ENCODE results near the gene CDH15.
A peak's percentile ranks its signal among the peaks of the same experiment; 100 is the strongest.

CDH15 gene, protein sequence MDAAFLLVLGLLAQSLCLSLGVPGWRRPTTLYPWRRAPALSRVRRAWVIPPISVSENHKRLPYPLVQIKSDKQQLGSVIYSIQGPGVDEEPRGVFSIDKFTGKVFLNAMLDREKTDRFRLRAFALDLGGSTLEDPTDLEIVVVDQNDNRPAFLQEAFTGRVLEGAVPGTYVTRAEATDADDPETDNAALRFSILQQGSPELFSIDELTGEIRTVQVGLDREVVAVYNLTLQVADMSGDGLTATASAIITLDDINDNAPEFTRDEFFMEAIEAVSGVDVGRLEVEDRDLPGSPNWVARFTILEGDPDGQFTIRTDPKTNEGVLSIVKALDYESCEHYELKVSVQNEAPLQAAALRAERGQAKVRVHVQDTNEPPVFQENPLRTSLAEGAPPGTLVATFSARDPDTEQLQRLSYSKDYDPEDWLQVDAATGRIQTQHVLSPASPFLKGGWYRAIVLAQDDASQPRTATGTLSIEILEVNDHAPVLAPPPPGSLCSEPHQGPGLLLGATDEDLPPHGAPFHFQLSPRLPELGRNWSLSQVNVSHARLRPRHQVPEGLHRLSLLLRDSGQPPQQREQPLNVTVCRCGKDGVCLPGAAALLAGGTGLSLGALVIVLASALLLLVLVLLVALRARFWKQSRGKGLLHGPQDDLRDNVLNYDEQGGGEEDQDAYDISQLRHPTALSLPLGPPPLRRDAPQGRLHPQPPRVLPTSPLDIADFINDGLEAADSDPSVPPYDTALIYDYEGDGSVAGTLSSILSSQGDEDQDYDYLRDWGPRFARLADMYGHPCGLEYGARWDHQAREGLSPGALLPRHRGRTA

DNA sequence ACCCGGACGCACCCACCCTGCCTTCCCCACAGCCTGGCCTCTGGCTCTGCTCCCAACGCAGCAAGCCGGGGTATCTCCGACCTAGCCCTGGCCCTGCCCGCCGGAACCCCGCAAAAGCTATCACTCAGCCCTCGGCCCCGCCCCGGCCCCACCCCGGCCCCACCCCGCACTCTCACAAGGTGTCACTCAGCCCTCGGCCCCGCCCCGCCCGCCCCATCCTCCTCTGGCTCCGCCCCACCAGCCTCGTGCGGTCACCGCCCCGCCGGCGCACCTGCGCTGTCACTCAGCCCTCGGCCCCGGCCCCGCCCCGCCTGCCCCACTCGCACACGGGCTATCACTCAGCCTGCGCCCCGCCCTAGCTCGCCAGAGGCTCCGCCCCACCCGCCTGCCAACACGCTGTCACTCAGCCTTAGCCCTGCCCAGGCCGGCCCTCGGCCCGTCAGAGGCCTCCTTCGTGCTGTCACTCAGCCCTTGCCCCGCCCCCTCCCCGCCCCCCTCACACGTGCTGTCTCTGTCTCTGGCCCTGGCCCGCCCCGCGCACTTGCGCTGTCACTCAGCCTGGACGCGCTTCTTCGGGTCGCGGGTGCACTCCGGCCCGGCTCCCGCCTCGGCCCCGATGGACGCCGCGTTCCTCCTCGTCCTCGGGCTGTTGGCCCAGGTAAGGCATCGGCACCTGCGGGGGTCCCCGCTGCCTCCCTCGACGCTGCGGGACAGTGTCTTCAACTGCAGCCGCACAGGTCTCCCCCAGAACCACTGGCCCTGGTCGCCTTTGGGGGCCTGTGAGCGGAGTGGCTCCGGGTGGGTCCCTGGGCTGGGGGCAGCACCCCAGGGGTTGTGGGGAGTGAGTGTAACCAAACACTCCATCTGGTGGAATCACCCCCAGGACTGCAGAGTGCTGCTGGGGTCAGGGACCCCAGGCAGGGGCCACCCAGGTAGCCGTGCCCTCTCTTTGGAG, at the start of gene CDH15:
CDH15 (plus strand) TSS at position 533 of the 955 bp plus-strand sequence; CDS start at position 617, 84 bp downstream.
- H3K4me3 ChIP-seq (ENCODE audit: insufficient read length, low read depth): peak within 1 kb of the TSS; percentile 45
- no peaks in the 10 kb centered on the region for H3K36me3 ChIP-seq (ENCODE audit: insufficient read depth, insufficient read length, low read length)
- H3K9ac ChIP-seq (ENCODE audit: insufficient read length, low read depth): peak within 1 kb of the TSS; percentile 62
- peak; percentile 98 for DNase-seq (ENCODE audit: low read depth, low spot score)
- no peaks in the 10 kb centered on the region for H3K9me3 ChIP-seq (ENCODE audit: insufficient read depth, low read length)
- peaks cover 53% of the 10 kb centered on the region for H3K4me1 ChIP-seq (ENCODE audit: insufficient read depth, insufficient read length)
- TF ChIP-seq YY1 (IDR thresholded peaks at IDR 0.05; ENCODE audit: insufficient read depth, insufficient read length) (no peak), ZNF274 (IDR thresholded peaks at IDR 0.05; ENCODE audit: low read depth, low read length) (no peak), SUZ12 (IDR thresholded peaks at IDR 0.05; ENCODE audit: extremely low read depth, insufficient read depth, insufficient read length) (no peak)
- H3K27me3 ChIP-seq (ENCODE audit: insufficient read depth, insufficient read length): peaks cover 27% of the 10 kb centered on the region

DNA sequence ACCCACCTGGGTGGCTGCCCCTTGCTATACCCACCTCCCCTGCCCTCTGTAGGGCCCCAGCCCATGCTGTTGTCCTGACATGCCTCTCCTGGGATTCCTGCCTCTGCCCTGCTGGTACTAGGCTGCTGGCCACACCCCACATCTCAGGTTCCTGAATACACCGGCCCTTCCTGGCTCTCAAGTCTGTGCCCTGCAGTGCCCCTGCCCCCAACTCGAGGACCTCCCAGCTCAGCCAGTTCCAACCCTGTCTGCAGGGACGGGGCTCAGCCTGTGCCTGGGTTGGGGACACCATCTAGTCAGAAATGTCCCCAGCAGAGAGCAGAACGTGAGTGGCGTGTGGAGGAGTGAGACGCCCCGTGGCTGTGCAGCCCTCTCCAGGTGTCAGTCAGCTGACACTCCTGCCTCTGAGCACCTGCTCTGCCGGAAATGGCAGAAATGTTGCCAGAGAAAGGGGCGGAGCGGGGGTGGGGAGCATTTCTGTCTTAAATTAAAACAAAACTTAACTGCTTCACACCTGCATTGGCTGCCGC, 49.2 kb upstream of the CDH15 start:
- no peak overlapping the region for H3K9ac ChIP-seq (ENCODE audit: insufficient read length, low read depth)
- TF ChIP-seq YY1 (IDR thresholded peaks at IDR 0.05; ENCODE audit: insufficient read depth, insufficient read length) (no peak), ZNF274 (IDR thresholded peaks at IDR 0.05; ENCODE audit: low read depth, low read length) (no peak), SUZ12 (IDR thresholded peaks at IDR 0.05; ENCODE audit: extremely low read depth, insufficient read depth, insufficient read length) (no peak)
- H3K36me3 ChIP-seq (ENCODE audit: insufficient read depth, insufficient read length, low read length): peaks cover 75% of the 10 kb centered on the region
- no peaks in the 10 kb centered on the region for H3K27me3 ChIP-seq (ENCODE audit: insufficient read depth, insufficient read length)
- H3K4me3 ChIP-seq (ENCODE audit: insufficient read length, low read depth): no peak overlapping the region
- H3K4me1 ChIP-seq (ENCODE audit: insufficient read depth, insufficient read length): peaks cover 5% of the 10 kb centered on the region
- H3K9me3 ChIP-seq (ENCODE audit: insufficient read depth, low read length): 0 out of 2 replicates have a peak, but pooled peaks cover 5% of the 10 kb centered on the region
- DNase-seq (ENCODE audit: low read depth, low spot score): no peak

DNA sequence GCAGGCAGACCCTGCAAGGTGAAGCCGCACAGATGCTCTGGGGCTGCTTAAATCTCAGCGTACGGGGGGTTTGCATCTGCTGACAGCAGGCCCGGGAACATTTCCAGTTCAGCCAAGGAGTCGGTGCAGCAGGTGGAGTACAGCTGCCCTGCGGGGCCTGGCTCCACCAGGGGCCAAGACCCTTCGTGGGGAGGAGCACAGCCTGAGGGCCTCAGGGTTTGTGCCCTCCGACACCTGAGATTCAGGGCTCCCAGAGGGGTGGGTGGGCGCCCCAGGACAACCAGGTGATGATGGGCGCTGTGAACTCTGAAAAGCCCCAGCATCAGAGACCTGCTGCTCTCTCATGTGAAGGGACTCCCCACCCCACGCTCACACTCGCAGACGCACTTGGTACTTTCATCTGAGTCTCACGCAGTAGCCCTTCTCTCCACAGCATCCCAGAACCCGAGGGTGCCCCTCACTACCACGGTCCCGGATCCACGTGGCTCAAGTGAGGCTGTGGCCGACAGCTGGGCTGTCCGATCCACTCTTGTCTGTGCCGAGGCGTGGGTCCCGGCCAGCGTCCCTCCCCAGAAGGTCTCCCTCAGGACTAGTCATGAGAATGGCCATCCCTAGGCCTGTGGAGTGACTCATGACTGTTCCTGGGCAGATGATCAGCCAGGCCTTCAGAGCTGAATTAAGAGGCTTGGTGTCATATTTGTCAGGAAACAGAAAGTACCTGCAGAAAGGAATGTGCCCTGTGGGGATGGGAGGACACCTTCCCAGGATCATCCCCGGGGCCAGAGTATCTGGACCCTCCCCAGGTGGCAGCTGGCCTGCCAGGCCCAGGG, 48.3 kb upstream of the CDH15 start:
- Histone ChIP-seq H3K9me3 (ENCODE audit: insufficient read depth, low read length) (0 out of 2 replicates have a peak, but pooled peaks cover 5% of the 10 kb centered on the region), H3K27me3 (ENCODE audit: insufficient read depth, insufficient read length) (no peaks in the 10 kb centered on the region), H3K4me1 (ENCODE audit: insufficient read depth, insufficient read length) (peaks cover 4% of the 10 kb centered on the region), H3K4me3 (ENCODE audit: insufficient read length, low read depth) (no peak overlapping the region), H3K36me3 (ENCODE audit: insufficient read depth, insufficient read length, low read length) (peaks cover 67% of the 10 kb centered on the region), H3K9ac (ENCODE audit: insufficient read length, low read depth) (no peak overlapping the region)
- TF ChIP-seq ZNF274 (IDR thresholded peaks at IDR 0.05; ENCODE audit: low read depth, low read length): no peak
- TF ChIP-seq YY1 (IDR thresholded peaks at IDR 0.05; ENCODE audit: insufficient read depth, insufficient read length): no peak
- no peak for TF ChIP-seq SUZ12 (IDR thresholded peaks at IDR 0.05; ENCODE audit: extremely low read depth, insufficient read depth, insufficient read length)
- DNase-seq (ENCODE audit: low read depth, low spot score): no peak

DNA sequence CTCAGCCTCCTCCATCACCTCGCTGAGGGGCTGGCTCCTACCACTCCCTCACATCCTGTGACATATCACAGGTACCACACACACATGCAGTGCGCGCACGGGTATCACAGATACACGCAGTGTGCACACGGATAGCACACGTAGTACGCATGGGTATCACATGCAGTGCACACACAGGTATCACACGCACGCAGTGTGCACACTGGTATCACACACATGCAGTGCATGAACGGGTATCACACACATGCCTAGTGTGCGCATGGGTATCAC, 47.8 kb upstream of the CDH15 start:
- TF ChIP-seq SUZ12 (IDR thresholded peaks at IDR 0.05; ENCODE audit: extremely low read depth, insufficient read depth, insufficient read length) (no peak), YY1 (IDR thresholded peaks at IDR 0.05; ENCODE audit: insufficient read depth, insufficient read length) (no peak), ZNF274 (IDR thresholded peaks at IDR 0.05; ENCODE audit: low read depth, low read length) (no peak)
- no peak for DNase-seq (ENCODE audit: low read depth, low spot score)
- Histone ChIP-seq H3K27me3 (ENCODE audit: insufficient read depth, insufficient read length) (no peaks in the 10 kb centered on the region), H3K9ac (ENCODE audit: insufficient read length, low read depth) (no peak overlapping the region), H3K4me1 (ENCODE audit: insufficient read depth, insufficient read length) (peaks cover 4% of the 10 kb centered on the region), H3K9me3 (ENCODE audit: insufficient read depth, low read length) (peaks cover 7% of the 10 kb centered on the region; the same call in 1 of the 2 replicates), H3K4me3 (ENCODE audit: insufficient read length, low read depth) (no peak overlapping the region), H3K36me3 (ENCODE audit: insufficient read depth, insufficient read length, low read length) (peaks cover 66% of the 10 kb centered on the region)

DNA sequence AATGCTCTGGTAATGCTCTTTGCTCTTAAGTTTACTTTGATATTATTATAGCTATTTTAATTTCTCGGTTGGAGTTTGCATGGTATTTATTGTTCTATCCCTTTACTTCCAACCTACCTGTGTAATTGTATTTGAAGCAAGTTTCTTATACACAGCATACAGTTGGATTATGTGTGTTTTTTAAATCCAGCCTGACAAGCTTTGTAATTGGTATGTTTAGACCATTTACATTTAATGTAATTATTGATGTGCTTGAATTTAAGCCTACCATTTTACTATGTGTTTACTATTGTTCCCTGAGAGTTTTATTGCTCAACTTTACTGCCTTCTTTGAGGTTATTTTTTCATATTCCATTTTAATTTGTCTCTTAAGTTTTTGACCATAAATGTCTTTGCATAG, 42.2 kb upstream of the CDH15 start:
- Histone ChIP-seq H3K4me3 (ENCODE audit: insufficient read length, low read depth) (no peak overlapping the region), H3K36me3 (ENCODE audit: insufficient read depth, insufficient read length, low read length) (peaks cover 49% of the 10 kb centered on the region), H3K4me1 (ENCODE audit: insufficient read depth, insufficient read length) (peaks cover 10% of the 10 kb centered on the region), H3K9me3 (ENCODE audit: insufficient read depth, low read length) (peaks cover 19% of the 10 kb centered on the region; the same call in 1 of the 2 replicates), H3K27me3 (ENCODE audit: insufficient read depth, insufficient read length) (no peaks in the 10 kb centered on the region), H3K9ac (ENCODE audit: insufficient read length, low read depth) (no peak overlapping the region)
- TF ChIP-seq YY1 (IDR thresholded peaks at IDR 0.05; ENCODE audit: insufficient read depth, insufficient read length) (no peak), ZNF274 (IDR thresholded peaks at IDR 0.05; ENCODE audit: low read depth, low read length) (no peak), SUZ12 (IDR thresholded peaks at IDR 0.05; ENCODE audit: extremely low read depth, insufficient read depth, insufficient read length) (no peak)
- DNase-seq (ENCODE audit: low read depth, low spot score): no peak

DNA sequence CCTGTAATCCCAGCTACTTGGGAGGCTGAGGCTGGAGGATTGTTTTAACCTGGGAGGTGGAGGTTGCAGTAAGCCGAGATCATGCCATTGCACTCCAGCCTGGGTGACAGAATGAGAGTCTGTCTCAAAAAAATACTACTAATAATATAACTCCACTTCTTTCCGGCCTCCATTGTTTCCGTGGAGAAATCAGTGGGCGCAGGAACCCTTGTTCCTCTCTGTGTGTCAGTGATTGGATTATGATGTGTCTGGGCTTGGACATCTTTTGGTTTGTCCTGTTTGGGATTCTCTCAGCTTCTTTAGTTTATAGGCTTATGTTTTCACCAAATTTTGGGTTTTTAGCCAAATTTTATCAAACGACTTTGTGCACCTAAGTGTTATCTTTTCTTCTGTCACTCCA, 41.1 kb upstream of the CDH15 start:
- Histone ChIP-seq H3K9ac (ENCODE audit: insufficient read length, low read depth) (no peak overlapping the region), H3K4me1 (ENCODE audit: insufficient read depth, insufficient read length) (peaks cover 13% of the 10 kb centered on the region), H3K36me3 (ENCODE audit: insufficient read depth, insufficient read length, low read length) (peaks cover 52% of the 10 kb centered on the region), H3K27me3 (ENCODE audit: insufficient read depth, insufficient read length) (no peaks in the 10 kb centered on the region), H3K4me3 (ENCODE audit: insufficient read length, low read depth) (no peak overlapping the region), H3K9me3 (ENCODE audit: insufficient read depth, low read length) (peaks cover 17% of the 10 kb centered on the region; the same call in 1 of the 2 replicates)
- DNase-seq (ENCODE audit: low read depth, low spot score): no peak
- TF ChIP-seq ZNF274 (IDR thresholded peaks at IDR 0.05; ENCODE audit: low read depth, low read length) (no peak), SUZ12 (IDR thresholded peaks at IDR 0.05; ENCODE audit: extremely low read depth, insufficient read depth, insufficient read length) (no peak), YY1 (IDR thresholded peaks at IDR 0.05; ENCODE audit: insufficient read depth, insufficient read length) (no peak)

Measured in NT2/D1 (cell line).